Endothelial cell of umbilical vein (primary cell): ENCODE results near the gene ABHD10. TPM values are rescaled to one million over a fixed set of nuclear protein-coding genes. Genes with fewer than 3 reads are reported as not detected.

Experiments
- BruUV-seq: library from RNA; stranded (reverse); fragments of 400-500 nt; replicated peaks from 2 replicates; lab custom pipeline; 2021; lab: Mats Ljungman, UMichigan
- CTCF ChIA-PET: fragments of 300-600, 350-600 bp; sonication (Branson Sonifier 250); formaldehyde crosslinking; loops from one replicate; lab custom pipeline; 2021; ENCODE audit warnings: antibody characterized with exemption, inconsistent platforms; lab: Charles Lee
- POLR2A ChIA-PET: fragments of 300-600, 350-600 bp; sonication (Branson Sonifier 250); formaldehyde crosslinking; loops from one replicate; lab custom pipeline; 2021; ENCODE audit warnings: antibody characterized with exemption, inconsistent platforms; lab: Charles Lee
- DNase-seq: peaks from one replicate; pipeline ENCODE4 v3.0.0-alpha.2; 2011; ENCODE audit warnings: low read depth, low spot score
- FAIRE-seq: peaks from 2 replicates; lab custom pipeline; 2011; peaks lifted over from hg19 to GRCh38; lab: Jason Lieb, UNC
- H2AFZ ChIP-seq: 2 replicates; pipeline ENCODE4 v1.6.0; 2012; ENCODE audit warnings: low read depth, low read length, control low read depth, inconsistent platforms
- H3K27ac ChIP-seq: 2 replicates; pipeline ENCODE4 v1.5.1; 2011; ENCODE audit warnings: low read depth, mild to moderate bottlenecking, control low read depth, low read length, moderate library complexity; ENCODE audit not compliant: insufficient read depth
- H3K27me3 ChIP-seq, 2 experiments: 2 replicates each; pipeline versions ENCODE4 v1.6.0 to v1.6.1; 2011; ENCODE audit warnings: low read length in 2 of 2, mixed read lengths in 1 of 2; ENCODE audit not compliant: control insufficient read depth in 2 of 2, insufficient read depth in 2 of 2
- H3K36me3 ChIP-seq, 2 experiments: 2 replicates in 1 of 2; 3 replicates in 1 of 2; pipeline ENCODE4 v1.5.1; 2011; ENCODE audit warnings: low read length in 2 of 2, mild to moderate bottlenecking in 1 of 2, moderate library complexity in 1 of 2; ENCODE audit not compliant: control insufficient read depth in 2 of 2, insufficient read depth in 2 of 2; ENCODE audit errors: extremely low read depth in 1 of 2
- H3K4me1 ChIP-seq: 3 replicates; pipeline ENCODE4 v1.5.1; 2011; ENCODE audit warnings: mild to moderate bottlenecking, low read length; ENCODE audit not compliant: control insufficient read depth, insufficient read depth; ENCODE audit errors: extremely low read depth
- H3K4me2 ChIP-seq: 2 replicates; pipeline ENCODE4 v1.6.1; 2011; ENCODE audit warnings: low read length, control low read depth, mixed read lengths; ENCODE audit not compliant: insufficient read depth
- H3K4me3 ChIP-seq, 3 experiments: fragments of 200-600 bp in 1 of 3; sonication (generic), shearing (Covaris generic) in 1 of 3; replicated peaks in 1 of 3; 2 replicates each; pipeline ENCODE4 v1.5.1; 2011 to 2016; ENCODE audit warnings: control low read depth in 3 of 3, low read length in 3 of 3, mild to moderate bottlenecking in 2 of 3, inconsistent platforms in 1 of 3, low read depth in 1 of 3, moderate library complexity in 1 of 3; ENCODE audit not compliant: insufficient read depth in 1 of 3
- H3K79me2 ChIP-seq: 2 replicates; pipeline ENCODE4 v1.6.0; 2012; ENCODE audit warnings: low read length, inconsistent platforms; ENCODE audit not compliant: control insufficient read depth, insufficient read depth
- H3K9ac ChIP-seq: replicated peaks from 2 replicates; pipeline ENCODE3; 2011; ENCODE audit warnings: low read length, control low read depth; ENCODE audit not compliant: insufficient read depth; ENCODE audit errors: extremely low read depth
- H3K9me1 ChIP-seq: replicated peaks from 3 replicates; pipeline ENCODE4 v1.6.0; 2011; ENCODE audit warnings: mild to moderate bottlenecking, low read length; ENCODE audit not compliant: control insufficient read depth, insufficient read depth; ENCODE audit errors: extremely low read depth
- H3K9me3 ChIP-seq: replicated peaks from 2 replicates; pipeline ENCODE4 v1.5.1; 2012; ENCODE audit warnings: low read length, inconsistent platforms; ENCODE audit not compliant: control insufficient read depth, insufficient read depth
- H4K20me1 ChIP-seq: replicated peaks from 2 replicates; pipeline ENCODE3; 2011; ENCODE audit warnings: mild to moderate bottlenecking, low read length; ENCODE audit not compliant: control insufficient read depth, insufficient read depth; ENCODE audit errors: extremely low read depth
- EZH2 ChIP-seq: IDR thresholded peaks from 2 replicates; pipeline ENCODE4 v1.6.1; 2012; ENCODE audit warnings: borderline replicate concordance, low read depth, mild to moderate bottlenecking, moderate library complexity, low read length, inconsistent platforms; ENCODE audit not compliant: severe bottlenecking
- FOS ChIP-seq: IDR thresholded peaks from 2 replicates; pipeline ENCODE4 v1.6.1; 2011; ENCODE audit warnings: mild to moderate bottlenecking, low read length, moderate library complexity, borderline replicate concordance; ENCODE audit not compliant: insufficient read depth
- GATA2 ChIP-seq: IDR thresholded peaks from 2 replicates; pipeline ENCODE4 v1.7.0; 2011; ENCODE audit warnings: low read depth, mild to moderate bottlenecking, moderate library complexity, mixed read lengths, low read length; ENCODE audit not compliant: insufficient read length, insufficient read depth
- JUN ChIP-seq: IDR thresholded peaks from 2 replicates; pipeline ENCODE4 v1.6.1; 2011; ENCODE audit warnings: borderline replicate concordance, low read depth; ENCODE audit not compliant: insufficient read length, insufficient read depth
- MYC ChIP-seq: IDR thresholded peaks from one replicate; pipeline ENCODE4 v1.6.1; 2011; ENCODE audit warnings: mild to moderate bottlenecking, low read depth, low read length
- POLR2A ChIP-seq: IDR thresholded peaks from 2 replicates; pipeline ENCODE4 v1.6.1; 2012; ENCODE audit warnings: low read depth, mild to moderate bottlenecking, control low read depth, low read length
- POLR2AphosphoS5 ChIP-seq: IDR thresholded peaks from 2 replicates; pipeline ENCODE4 v1.6.1; 2012; ENCODE audit warnings: low read depth, mild to moderate bottlenecking, control low read depth, low read length, moderate library complexity; ENCODE audit not compliant: insufficient read depth
- dilution Hi-C: fragments of 300-500 bp; cut with MboI; formaldehyde crosslinking; loops from one replicate; pipeline ENCODE4 v1.15.0; 2019; ENCODE audit warnings: low sequenced_read_pairs; ENCODE audit not compliant: extremely low pct_ligation_motif_present
- intact Hi-C: fragments of 100-400 bp; cut with micrococcal nuclease; formaldehyde crosslinking; loops from one replicate; pipeline ENCODE4 v1.10.0; 2022
- polyA plus RNA-seq, 4 experiments: library from polyadenylated mRNA; depleted of rRNA in 3 of 4; stranded (reverse) in 3 of 4; unstranded in 1 of 4; fragments of >200 nt; gene quantifications; 2 replicates each; pipeline versions ENCODE4 v1.2.1 to v1.2.3, GENCODE V29; 2011 to 2012; ENCODE audit warnings: missing spikeins in 1 of 4
- total RNA-seq: library from RNA; stranded (reverse); gene quantifications from 2 replicates; pipeline ENCODE4 v1.2.3, GENCODE V29; 2021
- TF ChIP-seq, protein P1 (sequence below), 2 donors: IDR thresholded peaks; 1 replicate in 1 of 2; 2 replicates in 1 of 2; pipeline ENCODE4 v1.5.1; 2011; ENCODE audit warnings: low read length in 2 of 2, mild to moderate bottlenecking in 2 of 2, moderate library complexity in 2 of 2, control low read depth in 1 of 2, inconsistent platforms in 1 of 2, low read depth in 1 of 2; ENCODE audit not compliant: insufficient read depth in 1 of 2; ENCODE audit errors: extremely low read depth in 1 of 2
- TF ChIP-seq, protein P2 (sequence below): IDR thresholded peaks from 2 replicates; pipeline ENCODE4 v1.6.1; 2011; ENCODE audit not compliant: insufficient read depth, insufficient read length

Gene ABHD10
- total and polyA plus RNA-seq, 2 donors (not counting 3 experiments of a cell fraction or from before 2014, with no cell fraction given): 10.0 to 37.0 TPM

DNA sequence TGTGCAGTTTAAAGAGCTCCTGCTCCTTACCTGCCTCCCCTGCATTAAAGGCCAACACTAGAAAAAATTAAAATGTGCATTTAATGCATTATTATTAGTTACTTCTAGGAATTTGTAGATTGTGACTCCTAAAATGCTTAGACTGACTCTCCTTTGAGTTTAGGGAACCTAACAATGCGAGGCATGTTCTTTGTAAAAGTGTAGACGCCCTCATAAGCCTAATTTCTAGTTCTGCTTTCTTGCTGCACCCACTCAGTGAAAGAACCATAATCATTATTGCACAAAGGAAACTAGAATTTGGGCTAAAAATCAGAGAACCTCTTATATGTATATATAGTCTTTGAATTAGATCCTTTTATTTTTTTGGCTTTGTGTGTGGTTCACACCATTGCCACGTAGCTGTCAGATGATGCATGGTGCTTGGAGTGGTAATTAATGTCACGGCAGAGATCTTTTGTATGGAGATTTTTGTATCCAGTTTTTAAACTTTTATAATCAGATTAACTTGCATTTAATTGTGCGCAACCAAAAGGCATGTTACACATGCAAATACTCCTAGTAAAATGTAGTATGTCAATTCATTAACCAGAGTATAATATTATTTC lies 710 bp downstream of the ABHD10 start:
- intact Hi-C loops: no loop called here
- peak overlapping the region; percentile 75 for H3K9ac ChIP-seq
- no peak for FAIRE-seq
- DNase-seq: peak; percentile 59
- H4K20me1 ChIP-seq: no peaks in the 10 kb centered on the region
- H2AFZ ChIP-seq: peak overlapping the region; percentile 77
- no peaks in the 10 kb centered on the region for H3K9me3 ChIP-seq
- dilution Hi-C loops: no loop called here
- H3K4me1 ChIP-seq: peaks cover 21% of the 10 kb centered on the region
- H3K4me3 ChIP-seq: peak overlapping the region; percentile 80 to 96 (median 96)
- H3K27ac ChIP-seq: peak overlapping the region; percentile 33
- TF ChIP-seq, protein P1, sequence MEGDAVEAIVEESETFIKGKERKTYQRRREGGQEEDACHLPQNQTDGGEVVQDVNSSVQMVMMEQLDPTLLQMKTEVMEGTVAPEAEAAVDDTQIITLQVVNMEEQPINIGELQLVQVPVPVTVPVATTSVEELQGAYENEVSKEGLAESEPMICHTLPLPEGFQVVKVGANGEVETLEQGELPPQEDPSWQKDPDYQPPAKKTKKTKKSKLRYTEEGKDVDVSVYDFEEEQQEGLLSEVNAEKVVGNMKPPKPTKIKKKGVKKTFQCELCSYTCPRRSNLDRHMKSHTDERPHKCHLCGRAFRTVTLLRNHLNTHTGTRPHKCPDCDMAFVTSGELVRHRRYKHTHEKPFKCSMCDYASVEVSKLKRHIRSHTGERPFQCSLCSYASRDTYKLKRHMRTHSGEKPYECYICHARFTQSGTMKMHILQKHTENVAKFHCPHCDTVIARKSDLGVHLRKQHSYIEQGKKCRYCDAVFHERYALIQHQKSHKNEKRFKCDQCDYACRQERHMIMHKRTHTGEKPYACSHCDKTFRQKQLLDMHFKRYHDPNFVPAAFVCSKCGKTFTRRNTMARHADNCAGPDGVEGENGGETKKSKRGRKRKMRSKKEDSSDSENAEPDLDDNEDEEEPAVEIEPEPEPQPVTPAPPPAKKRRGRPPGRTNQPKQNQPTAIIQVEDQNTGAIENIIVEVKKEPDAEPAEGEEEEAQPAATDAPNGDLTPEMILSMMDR (IDR thresholded peaks at IDR 0.05; ENCODE audit: extremely low read depth in 1 of 2, insufficient read depth in 1 of 2, low read depth in 1 of 2, low read length in 2 of 2): no peak
- TF ChIP-seq JUN: no peak
- peaks cover 41% of the 10 kb centered on the region for H3K79me2 ChIP-seq
- H3K9me1 ChIP-seq: no peaks in the 10 kb centered on the region
- CTCF ChIA-PET: interaction anchor here (1.0 to 6.3 kb wide), 17 partner anchors 9 to 311 kb away, joined by 3 to 50 read pairs (median 11); partner anchors contain the start of genes PHLDB2 and TAGLN3
- peak overlapping the region; percentile 93 for H3K4me2 ChIP-seq
- POLR2A ChIA-PET: interaction anchor here (1.0 to 1.7 kb wide), 3 partner anchors 20 to 119 kb away, joined by 3 to 6 read pairs (median 6); no protein-coding TSS in a partner anchor
- no peaks in the 10 kb centered on the region for H3K27me3 ChIP-seq
- no TSS peak for BruUV-seq
- H3K36me3 ChIP-seq: peaks cover 0 to 9% of the 10 kb centered on the region in 2 experiments

DNA sequence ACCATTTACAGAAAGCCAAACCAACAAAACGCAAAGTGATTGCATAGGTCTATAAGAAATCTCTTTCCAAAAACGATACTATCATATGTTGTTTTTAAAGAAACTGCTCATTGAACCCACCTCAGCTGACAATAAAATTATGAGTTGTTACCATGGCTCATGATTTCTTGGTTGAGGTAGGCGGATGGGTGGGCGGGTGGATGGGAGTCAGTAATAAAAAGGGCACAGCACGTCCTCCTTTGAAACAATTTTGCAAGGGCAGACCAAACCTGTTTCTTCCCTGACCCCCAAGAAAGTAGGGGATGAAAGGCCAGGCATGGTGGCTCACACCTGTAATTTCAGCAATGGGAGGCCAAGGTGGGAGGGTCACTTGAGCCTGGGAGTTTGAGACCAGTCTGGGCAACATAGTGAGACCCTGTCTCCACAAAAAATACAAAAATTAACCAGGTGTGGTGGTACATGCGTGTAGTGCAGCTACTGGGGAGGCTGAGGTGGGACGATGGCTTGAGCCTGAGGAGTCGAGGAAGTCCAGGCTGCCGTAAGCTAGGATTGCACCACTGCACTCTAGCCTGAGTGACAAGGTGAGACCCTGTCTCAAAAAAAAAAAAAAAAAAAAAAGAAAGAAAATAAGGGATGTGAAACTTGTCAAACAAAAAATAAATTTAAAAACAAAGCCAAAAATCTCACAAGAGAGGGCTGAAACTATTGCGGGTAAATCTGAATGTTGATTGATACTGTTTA lies 2.1 kb downstream of the ABHD10 start:
- no peak for FAIRE-seq
- BruUV-seq: no TSS peak
- peaks cover 41% of the 10 kb centered on the region for H3K79me2 ChIP-seq

More for the DNA sequence above, 2.1 kb downstream of the ABHD10 start:
- ChIA-PET POLR2A (no interaction called here), CTCF (interaction anchor here (1.1 to 6.3 kb wide), 6 partner anchors 8 to 266 kb away, joined by 3 to 50 read pairs (median 22); no protein-coding TSS in a partner anchor)
- Histone ChIP-seq H3K9ac (no peak overlapping the region), H3K36me3 (peaks cover 0 to 4% of the 10 kb centered on the region in 2 experiments), H2AFZ (no peak overlapping the region), H4K20me1 (no peaks in the 10 kb centered on the region), H3K4me1 (peaks cover 21% of the 10 kb centered on the region), H3K9me3 (no peaks in the 10 kb centered on the region), H3K27ac (no peak overlapping the region), H3K4me2 (peak overlapping the region; percentile 93), H3K27me3 (no peaks in the 10 kb centered on the region), H3K9me1 (no peaks in the 10 kb centered on the region), H3K4me3 (no peak overlapping the region)
- TF ChIP-seq MYC (no peak), EZH2 (no peak), FOS (no peak), GATA2 (no peak), POLR2A (no peak), POLR2AphosphoS5 (no peak)
- TF ChIP-seq, protein P1 (IDR thresholded peaks at IDR 0.05; ENCODE audit: extremely low read depth in 1 of 2, insufficient read depth in 1 of 2, low read depth in 1 of 2, low read length in 2 of 2): no peak
- TF ChIP-seq, protein P2, sequence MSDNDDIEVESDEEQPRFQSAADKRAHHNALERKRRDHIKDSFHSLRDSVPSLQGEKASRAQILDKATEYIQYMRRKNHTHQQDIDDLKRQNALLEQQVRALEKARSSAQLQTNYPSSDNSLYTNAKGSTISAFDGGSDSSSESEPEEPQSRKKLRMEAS: no peak
- DNase-seq: no peak
- intact Hi-C loops (no loop called here), dilution Hi-C loops (no loop called here)
